Activated naive CD4-positive, alpha-beta T cell treated with anti-CD3 and anti-CD28 coated beads, Interleukin-2, amount 10 ng/mL, durations not matched to agents 7 days and 5 days (primary cell): ENCODE data around the gene CCDC195.
"Not testable (repeated sequence)": the region's sequence is repeated elsewhere in the genome, so short reads cannot be mapped to it uniquely, and the experiment has no call there.

Experiments used
- CTCF ChIA-PET: fragments of 350-600 bp; sonication (Branson Sonifier 250); formaldehyde crosslinking; loops from one replicate; lab custom pipeline; 2021; ENCODE audit warnings: antibody characterized with exemption; lab: Charles Lee
- DNase-seq: peaks from one replicate; pipeline ENCODE4 v3.0.0-alpha.2; 2020
- H3K27ac Mint-ChIP-seq: one replicate; pipeline ENCODE4 v1.8.0; 2021; ENCODE audit warnings: mild to moderate bottlenecking, moderate library complexity, mixed read lengths
- H3K27me3 Mint-ChIP-seq: one replicate; pipeline ENCODE4 v1.8.0; 2021; ENCODE audit warnings: mild to moderate bottlenecking, mixed read lengths
- H3K36me3 Mint-ChIP-seq: one replicate; pipeline ENCODE4 v1.8.0; 2021; ENCODE audit warnings: mixed read lengths
- H3K4me1 Mint-ChIP-seq: one replicate; pipeline ENCODE4 v1.8.0; 2021; ENCODE audit warnings: mixed read lengths
- H3K4me3 Mint-ChIP-seq: one replicate; pipeline ENCODE4 v1.8.0; 2021; ENCODE audit warnings: mild to moderate bottlenecking, moderate library complexity, mixed read lengths
- H3K9me3 Mint-ChIP-seq: one replicate; pipeline ENCODE4 v1.8.0; 2021; ENCODE audit warnings: mixed read lengths

CCDC195 gene

GRCh38 chr2:224670203-224670602, 46.0 kb downstream of the CCDC195 start:
- Mint-ChIP-seq H3K27me3 (no peaks in the 10 kb centered on the region), H3K4me3 (no peak overlapping the region), H3K4me1 (no peaks in the 10 kb centered on the region), H3K36me3 (no peaks in the 10 kb centered on the region), H3K27ac (no peak overlapping the region), H3K9me3 (no peaks in the 10 kb centered on the region)
- DNase-seq = no peak
- CTCF ChIA-PET = no interaction called here

- Mint-ChIP-seq H3K36me3 (no peaks in the 10 kb centered on the region), H3K4me3 (no peak overlapping the region), H3K9me3 (peaks cover 1% of the 10 kb centered on the region), H3K4me1 (no peaks in the 10 kb centered on the region), H3K27me3 (peaks cover 2% of the 10 kb centered on the region), H3K27ac (no peak overlapping the region)
- no peak for DNase-seq
- CTCF ChIA-PET = no interaction called here
These were observed 46.7 kb downstream of the CCDC195 start for GRCh38 chr2:224669449-224669848.

GRCh38 chr2:224668123-224668909, 47.8 kb downstream of the CCDC195 start:
- no peaks in the 10 kb centered on the region for H3K36me3 Mint-ChIP-seq
- no peaks in the 10 kb centered on the region for H3K4me1 Mint-ChIP-seq
- H3K27ac Mint-ChIP-seq = no peak overlapping the region
- peaks cover 4% of the 10 kb centered on the region for H3K27me3 Mint-ChIP-seq
- H3K4me3 Mint-ChIP-seq = no peak overlapping the region
- peaks cover 5% of the 10 kb centered on the region for H3K9me3 Mint-ChIP-seq
- no peak for DNase-seq
- CTCF ChIA-PET = no interaction called here

- no peaks in the 10 kb centered on the region for H3K36me3 Mint-ChIP-seq
- H3K9me3 Mint-ChIP-seq = peaks cover 12% of the 10 kb centered on the region
- CTCF ChIA-PET = no interaction called here
- DNase-seq = no peak
- H3K4me1 Mint-ChIP-seq = no peaks in the 10 kb centered on the region
- H3K27ac Mint-ChIP-seq = no peak overlapping the region
- H3K4me3 Mint-ChIP-seq = no peak overlapping the region
- peaks cover 4% of the 10 kb centered on the region for H3K27me3 Mint-ChIP-seq
These were observed 49.1 kb downstream of the CCDC195 start for GRCh38 chr2:224666951-224667553.

GRCh38 chr2:224663322-224663721, 52.8 kb downstream of the CCDC195 start:
- H3K27me3 Mint-ChIP-seq, DNase-seq, H3K4me3 Mint-ChIP-seq, H3K36me3 Mint-ChIP-seq, H3K27ac Mint-ChIP-seq, H3K4me1 Mint-ChIP-seq, CTCF ChIA-PET: not testable (repeated sequence)
- H3K9me3 Mint-ChIP-seq = peaks cover 14% of the 10 kb centered on the region

- CTCF ChIA-PET, H3K27me3 Mint-ChIP-seq, H3K27ac Mint-ChIP-seq, H3K4me1 Mint-ChIP-seq, H3K4me3 Mint-ChIP-seq, DNase-seq, H3K36me3 Mint-ChIP-seq: not testable (repeated sequence)
- H3K9me3 Mint-ChIP-seq = peaks cover 14% of the 10 kb centered on the region
These were observed 54.5 kb downstream of the CCDC195 start for GRCh38 chr2:224661708-224662107.

GRCh38 chr2:224659714-224660113, 56.5 kb downstream of the CCDC195 start:
- Mint-ChIP-seq H3K36me3 (no peaks in the 10 kb centered on the region), H3K4me3 (no peak overlapping the region), H3K4me1 (no peaks in the 10 kb centered on the region), H3K9me3 (peaks cover 14% of the 10 kb centered on the region), H3K27ac (no peak overlapping the region), H3K27me3 (peaks cover 4% of the 10 kb centered on the region)
- no peak for DNase-seq
- CTCF ChIA-PET = no interaction called here

- DNase-seq = no peak
- Mint-ChIP-seq H3K27ac (no peak overlapping the region), H3K4me3 (no peak overlapping the region), H3K27me3 (no peaks in the 10 kb centered on the region), H3K4me1 (no peaks in the 10 kb centered on the region), H3K36me3 (no peaks in the 10 kb centered on the region), H3K9me3 (peaks cover 11% of the 10 kb centered on the region)
- CTCF ChIA-PET = no interaction called here
These were observed 57.3 kb downstream of the CCDC195 start for GRCh38 chr2:224658780-224659405.

- Mint-ChIP-seq H3K27ac (no peak overlapping the region), H3K9me3 (peaks cover 3% of the 10 kb centered on the region), H3K4me3 (no peak overlapping the region), H3K27me3 (no peaks in the 10 kb centered on the region), H3K4me1 (no peaks in the 10 kb centered on the region), H3K36me3 (no peaks in the 10 kb centered on the region)
- CTCF ChIA-PET = no interaction called here
- no peak for DNase-seq
These were observed 58.8 kb downstream of the CCDC195 start for GRCh38 chr2:224657349-224657748.

GRCh38 chr2:224655006-224655537, 61.1 kb downstream of the CCDC195 start:
- CTCF ChIA-PET = interaction anchor here (1.0 kb wide), 1 partner anchor 297 kb away, joined by 3 read pairs; no protein-coding TSS in a partner anchor
- Mint-ChIP-seq H3K36me3 (no peaks in the 10 kb centered on the region), H3K27me3 (peaks cover 4% of the 10 kb centered on the region), H3K4me3 (no peak overlapping the region), H3K9me3 (no peaks in the 10 kb centered on the region), H3K27ac (no peak overlapping the region), H3K4me1 (no peaks in the 10 kb centered on the region)
- DNase-seq = no peak
